GM12891 (cell line): ENCODE results near the gene NPR2.

Source experiments
- DNase-seq: peaks from one replicate; pipeline ENCODE4 v3.0.0; 2011; ENCODE audit warnings: low spot score; ENCODE audit not compliant: insufficient read length
- FAIRE-seq: peaks from 2 replicates; lab custom pipeline; 2011; peaks lifted over from hg19 to GRCh38; lab: Jason Lieb, UNC
- PAX5 ChIP-seq: IDR thresholded peaks from 2 replicates; pipeline ENCODE4 v1.6.1; 2011; ENCODE audit warnings: low read length, moderate library complexity, mild to moderate bottlenecking; ENCODE audit not compliant: insufficient read depth, severe bottlenecking
- POLR2A ChIP-seq: IDR thresholded peaks from 2 replicates; pipeline ENCODE4 v1.6.1; 2011; ENCODE audit warnings: low read depth, low read length, control low read depth
- POLR2AphosphoS5 ChIP-seq: IDR thresholded peaks from 2 replicates; pipeline ENCODE4 v1.6.1; 2011; ENCODE audit warnings: low read depth, low read length, control low read depth
- POU2F2 ChIP-seq: IDR thresholded peaks from 2 replicates; pipeline ENCODE4 v1.6.1; 2011; ENCODE audit warnings: low read depth, mild to moderate bottlenecking, control low read depth, low read length, moderate library complexity
- SPI1 ChIP-seq: IDR thresholded peaks from 2 replicates; pipeline ENCODE4 v1.6.1; 2011; ENCODE audit warnings: low read depth, low read length, control low read depth
- TAF1 ChIP-seq: IDR thresholded peaks from 2 replicates; pipeline ENCODE4 v1.6.1; 2011; ENCODE audit warnings: low read depth, low read length, control low read depth

The NPR2 gene

GRCh38 chr9:35749515-35750255, 41.7 kb upstream of the NPR2 start:
- DNase-seq (peak; percentile 25), FAIRE-seq (peak; percentile 89)
- no peak for TF ChIP-seq POLR2A
- 0 out of 2 replicates have a peak, but pooled peaks have one; percentile 25 for TF ChIP-seq SPI1

GRCh38 chr9:35750256-35750531, 41.2 kb upstream of the NPR2 start:
- no peak for FAIRE-seq
- DNase-seq: no peak
- TF ChIP-seq TAF1 (no peak), POLR2AphosphoS5 (no peak), POLR2A (no peak), POU2F2 (no peak), PAX5 (no peak), SPI1 (no peak)

- FAIRE-seq: no peak
- TF ChIP-seq POLR2AphosphoS5: no peak
- no peak for TF ChIP-seq POLR2A
- no peak for TF ChIP-seq SPI1
- no peak for TF ChIP-seq PAX5
- no peak for TF ChIP-seq POU2F2
- TF ChIP-seq TAF1: no peak
- no peak for DNase-seq
Observed at GRCh38 chr9:35753466-35753865, 37.9 kb upstream of the NPR2 start.

GRCh38 chr9:35754264-35754663, 37.1 kb upstream of the NPR2 start, which contains the start of gene MSMP:
MSMP (minus strand) TSS chr9:35754276; CDS start chr9:35754129, 147 bp downstream.
- no peak for FAIRE-seq
- TF ChIP-seq PAX5: no peak
- TF ChIP-seq SPI1: no peak
- no peak for TF ChIP-seq POLR2A
- TF ChIP-seq POU2F2: no peak
- no peak for TF ChIP-seq POLR2AphosphoS5
- no peak for TF ChIP-seq TAF1
- DNase-seq: no peak

GRCh38 chr9:35755071-35755470, 36.3 kb upstream of the NPR2 start:
- DNase-seq (no peak), FAIRE-seq (no peak)
- TF ChIP-seq TAF1: no peak
- no peak for TF ChIP-seq SPI1
- TF ChIP-seq POLR2AphosphoS5: no peak
- TF ChIP-seq POLR2A: no peak
- TF ChIP-seq POU2F2: no peak
- no peak for TF ChIP-seq PAX5

GRCh38 chr9:35756275-35757225, 34.8 kb upstream of the NPR2 start:
- FAIRE-seq (no peak), DNase-seq (peak; percentile 62)
- TF ChIP-seq SPI1: peak; percentile 88
- TF ChIP-seq PAX5: no peak
- TF ChIP-seq POLR2AphosphoS5: no peak

- peak; percentile 29 for DNase-seq
Observed at GRCh38 chr9:35757226-35757891, 34.0 kb upstream of the NPR2 start.

GRCh38 chr9:35757892-35758275, 33.5 kb upstream of the NPR2 start:
- DNase-seq: no peak
- FAIRE-seq: no peak
- TF ChIP-seq POLR2A: no peak
- TF ChIP-seq PAX5: no peak
- TF ChIP-seq POU2F2: no peak

More at GRCh38 chr9:35757226-35757891, 34.0 kb upstream of the NPR2 start:
- FAIRE-seq: peak; percentile 87
- TF ChIP-seq SPI1 (0 out of 2 replicates have a peak, but pooled peaks have one; percentile 7), POLR2A (peak; percentile 59), POLR2AphosphoS5 (peak; percentile 58; the same call in 1 of the 2 replicates), PAX5 (no peak), TAF1 (no peak; the same call in 1 of the 2 replicates), POU2F2 (no peak)

- FAIRE-seq (no peak), DNase-seq (no peak)
- TF ChIP-seq POU2F2 (no peak), POLR2AphosphoS5 (no peak), TAF1 (no peak), POLR2A (no peak), PAX5 (no peak), SPI1 (no peak)
Observed at GRCh38 chr9:35758475-35759050, 32.8 kb upstream of the NPR2 start.
